Measurements from ENCODE around the gene TGM5. TPM values are rescaled to one million over a fixed set of nuclear protein-coding genes. Genes with fewer than 3 reads are reported as not detected.

TGM5 gene
- total RNA-seq, 4 donors from 2014 or later = not detected

- H3K9me3 ChIP-seq = no peaks in the 10 kb centered on the region
- intact Hi-C loops (cut with DNase I; ENCODE audit: low total_unique reads) = no loop called here
- no peaks in the 10 kb centered on the region for H3K36me3 ChIP-seq
- no peaks in the 10 kb centered on the region for H3K4me1 ChIP-seq
- H3K4me3 ChIP-seq = no peak overlapping the region
- TF ChIP-seq POLR2A (IDR thresholded peaks at IDR 0.05) (no peak), CTCF (IDR thresholded peaks at IDR 0.05) (no peak)
- no peak overlapping the region for H3K27ac ChIP-seq
- no peak for DNase-seq
- H3K27me3 ChIP-seq = no peaks in the 10 kb centered on the region
Observed at GRCh38 chr15:43212299-43212698, 54.4 kb downstream of the TGM5 start.

- no peak for TF ChIP-seq CTCF (IDR thresholded peaks at IDR 0.05)
- TF ChIP-seq POLR2A (IDR thresholded peaks at IDR 0.05) = no peak
Observed at GRCh38 chr15:43211224-43211735, 55.4 kb downstream of the TGM5 start.

GRCh38 chr15:43210807-43211206, 55.9 kb downstream of the TGM5 start:
- Histone ChIP-seq H3K36me3 (no peaks in the 10 kb centered on the region), H3K27me3 (no peaks in the 10 kb centered on the region), H3K9me3 (no peaks in the 10 kb centered on the region), H3K4me1 (no peaks in the 10 kb centered on the region), H3K27ac (no peak overlapping the region), H3K4me3 (no peak overlapping the region)
- TF ChIP-seq POLR2A (IDR thresholded peaks at IDR 0.05) (no peak), CTCF (IDR thresholded peaks at IDR 0.05) (no peak)
- DNase-seq = no peak
- intact Hi-C loops (cut with DNase I; ENCODE audit: low total_unique reads) = no loop called here

More at GRCh38 chr15:43211224-43211735, 55.4 kb downstream of the TGM5 start:
- H3K4me1 ChIP-seq = no peaks in the 10 kb centered on the region
- H3K9me3 ChIP-seq = no peaks in the 10 kb centered on the region
- no peaks in the 10 kb centered on the region for H3K36me3 ChIP-seq
- H3K27me3 ChIP-seq = no peaks in the 10 kb centered on the region
- no peak for DNase-seq
- H3K27ac ChIP-seq = no peak overlapping the region
- intact Hi-C loops (cut with DNase I; ENCODE audit: low total_unique reads) = no loop called here
- H3K4me3 ChIP-seq = no peak overlapping the region

- TF ChIP-seq POLR2A (IDR thresholded peaks at IDR 0.05) (no peak), CTCF (IDR thresholded peaks at IDR 0.05) (no peak)
- DNase-seq = no peak
- H3K27me3 ChIP-seq = no peaks in the 10 kb centered on the region
- no peaks in the 10 kb centered on the region for H3K9me3 ChIP-seq
- intact Hi-C loops (cut with DNase I; ENCODE audit: low total_unique reads) = no loop called here
- H3K4me1 ChIP-seq = no peaks in the 10 kb centered on the region
- H3K4me3 ChIP-seq = no peak overlapping the region
- no peak overlapping the region for H3K27ac ChIP-seq
- no peaks in the 10 kb centered on the region for H3K36me3 ChIP-seq
Observed at GRCh38 chr15:43210172-43210745, 56.5 kb downstream of the TGM5 start.

- DNase-seq = no peak
- Histone ChIP-seq H3K27me3 (no peaks in the 10 kb centered on the region), H3K9me3 (no peaks in the 10 kb centered on the region), H3K27ac (no peak overlapping the region), H3K36me3 (no peaks in the 10 kb centered on the region), H3K4me3 (no peak overlapping the region), H3K4me1 (no peaks in the 10 kb centered on the region)
- no peak for TF ChIP-seq CTCF (IDR thresholded peaks at IDR 0.05)
- no peak for TF ChIP-seq POLR2A (IDR thresholded peaks at IDR 0.05)
- intact Hi-C loops (cut with DNase I; ENCODE audit: low total_unique reads) = no loop called here
Observed at GRCh38 chr15:43209059-43209824, 57.5 kb downstream of the TGM5 start.
